Neutrophil (primary cell): ENCODE results near the gene SLX9.

ENCODE experiments used
- H3K27ac ChIP-seq: fragments of 200-600 bp; sonication (generic); 2 replicates; pipeline ENCODE4 v1.5.1; 2016; ENCODE audit warnings: mild to moderate bottlenecking, moderate library complexity
- H3K27me3 ChIP-seq: fragments of 200-600 bp; sonication (generic); 2 replicates; pipeline ENCODE4 v1.6.0; 2016; ENCODE audit warnings: mild to moderate bottlenecking
- H3K36me3 ChIP-seq: fragments of 200-600 bp; sonication (generic); 2 replicates; pipeline ENCODE4 v1.5.1; 2017
- H3K4me1 ChIP-seq, 2 experiments: fragments of 200-600 bp in 1 of 2; sonication (generic) in 1 of 2; 1 replicate in 1 of 2; 2 replicates in 1 of 2; pipeline versions ENCODE4 v1.5.1 to v1.6.1; 2013 to 2016; ENCODE audit warnings: low read depth in 1 of 2, low read length in 1 of 2, mild to moderate bottlenecking in 1 of 2, moderate library complexity in 1 of 2; ENCODE audit not compliant: control insufficient read depth in 1 of 2, insufficient read depth in 1 of 2
- H3K4me3 ChIP-seq, 2 experiments: fragments of 200-600 bp in 1 of 2; sonication (generic) in 1 of 2; 1 replicate in 1 of 2; 2 replicates in 1 of 2; pipeline ENCODE4 v1.5.1; 2013 to 2016; ENCODE audit warnings: low read depth in 1 of 2, low read length in 1 of 2, mild to moderate bottlenecking in 1 of 2, moderate library complexity in 1 of 2
- H3K9me3 ChIP-seq: fragments of 200-600 bp; sonication (generic); 2 replicates; pipeline ENCODE4 v1.5.1; 2016
- CTCF ChIP-seq: fragments of 200-600 bp; sonication (generic); IDR thresholded peaks from 2 replicates; pipeline ENCODE4 v1.5.1; 2016; ENCODE audit warnings: antibody characterized with exemption

The SLX9 gene

DNA sequence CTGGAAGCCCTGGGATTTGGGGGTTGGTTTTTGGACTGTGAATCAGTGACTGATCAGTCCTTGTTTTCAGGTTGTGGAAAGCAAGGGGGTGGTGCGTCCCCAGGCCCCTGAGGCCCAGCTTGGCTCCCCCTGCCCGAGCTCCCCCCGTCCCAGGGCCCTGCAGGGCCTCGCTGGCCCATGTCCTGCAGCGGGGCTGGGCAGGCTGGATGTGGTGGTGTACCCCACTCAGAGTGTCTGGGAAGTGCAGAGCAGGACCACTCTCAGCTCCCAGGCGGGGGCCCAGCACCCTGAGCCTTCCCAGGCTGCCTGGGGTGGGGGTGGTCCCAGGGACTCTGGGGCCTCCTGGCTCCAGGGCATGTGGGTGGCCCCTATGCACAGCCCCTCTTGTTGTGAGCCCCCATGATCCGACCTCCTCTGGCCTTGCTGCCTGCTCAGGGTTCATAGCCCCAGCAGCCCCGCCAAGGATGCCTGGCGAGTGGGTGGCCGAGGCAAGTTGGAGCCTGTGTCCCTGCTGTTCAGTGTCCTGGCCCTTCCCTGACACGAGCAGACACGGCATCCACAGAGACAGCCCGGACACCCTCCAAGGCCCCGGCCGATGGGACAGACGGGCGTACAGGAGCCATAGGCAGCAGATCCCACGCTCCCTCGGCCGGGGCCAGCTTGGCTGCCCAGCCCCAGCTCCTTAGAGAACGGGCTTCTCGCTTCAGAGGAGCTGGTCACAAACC, 37.9 kb downstream of the SLX9 start:
- H3K27ac ChIP-seq: no peak overlapping the region
- no peaks in the 10 kb centered on the region for H3K9me3 ChIP-seq
- no peaks in the 10 kb centered on the region for H3K27me3 ChIP-seq
- peaks cover 0 to 2% of the 10 kb centered on the region in 2 experiments for H3K4me1 ChIP-seq
- H3K4me3 ChIP-seq: no peak overlapping the region
- no peak for TF ChIP-seq CTCF
- H3K36me3 ChIP-seq: no peaks in the 10 kb centered on the region

DNA sequence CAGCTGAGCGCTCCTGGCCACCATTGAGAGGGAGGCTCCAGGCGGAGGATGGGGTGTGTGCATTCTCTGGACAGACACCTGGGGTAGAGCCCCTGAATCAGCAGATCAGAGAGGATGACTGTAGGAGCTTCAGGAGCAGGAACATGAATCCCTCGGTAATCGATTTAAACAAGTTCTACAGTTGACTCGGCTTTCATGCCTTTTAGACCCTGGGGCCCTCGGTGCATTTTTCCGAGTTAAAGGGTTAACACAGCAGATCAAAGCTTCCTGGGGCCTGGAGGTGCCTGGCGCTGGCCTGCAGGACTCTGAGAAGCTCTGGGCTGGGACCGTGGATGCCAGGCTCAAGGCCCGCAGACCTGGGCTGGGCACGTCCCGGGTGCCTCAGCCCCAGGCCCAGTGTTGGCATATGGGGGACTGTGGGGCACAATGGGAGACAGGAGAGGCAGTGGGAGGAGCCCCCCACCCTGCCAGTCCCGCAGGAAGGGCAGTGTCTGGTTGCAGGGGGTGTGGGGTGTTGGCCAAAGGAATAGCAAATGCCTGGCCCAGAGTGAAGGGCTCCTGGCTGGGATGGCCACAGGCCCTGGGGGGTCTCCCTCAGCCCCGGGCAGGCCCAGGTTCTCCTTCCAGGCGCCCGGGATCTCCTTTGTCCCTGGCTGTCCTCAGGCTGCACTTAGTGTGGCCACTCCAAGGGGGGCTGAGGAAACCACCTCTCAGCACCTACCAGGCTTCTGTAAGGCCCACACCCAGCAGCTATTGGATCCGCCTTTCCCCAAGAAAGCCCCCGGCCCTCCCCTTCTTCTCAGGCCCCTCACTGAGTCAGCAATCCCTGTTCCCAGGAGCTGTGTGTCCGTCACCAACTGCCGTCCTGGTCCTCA, 40.1 kb downstream of the SLX9 start:
- Histone ChIP-seq H3K4me3 (no peak overlapping the region), H3K36me3 (no peaks in the 10 kb centered on the region), H3K9me3 (no peaks in the 10 kb centered on the region), H3K27ac (no peak overlapping the region), H3K27me3 (peaks cover 7% of the 10 kb centered on the region), H3K4me1 (no peaks in the 10 kb centered on the region)
- TF ChIP-seq CTCF: no peak

- Histone ChIP-seq H3K9me3 (no peaks in the 10 kb centered on the region), H3K27me3 (peaks cover 11% of the 10 kb centered on the region), H3K36me3 (no peaks in the 10 kb centered on the region), H3K4me3 (no peak overlapping the region), H3K4me1 (no peaks in the 10 kb centered on the region), H3K27ac (no peak overlapping the region)
- no peak for TF ChIP-seq CTCF
Measured at GRCh38 chr21:44980562-44981489, 41.0 kb downstream of the SLX9 start.

DNA sequence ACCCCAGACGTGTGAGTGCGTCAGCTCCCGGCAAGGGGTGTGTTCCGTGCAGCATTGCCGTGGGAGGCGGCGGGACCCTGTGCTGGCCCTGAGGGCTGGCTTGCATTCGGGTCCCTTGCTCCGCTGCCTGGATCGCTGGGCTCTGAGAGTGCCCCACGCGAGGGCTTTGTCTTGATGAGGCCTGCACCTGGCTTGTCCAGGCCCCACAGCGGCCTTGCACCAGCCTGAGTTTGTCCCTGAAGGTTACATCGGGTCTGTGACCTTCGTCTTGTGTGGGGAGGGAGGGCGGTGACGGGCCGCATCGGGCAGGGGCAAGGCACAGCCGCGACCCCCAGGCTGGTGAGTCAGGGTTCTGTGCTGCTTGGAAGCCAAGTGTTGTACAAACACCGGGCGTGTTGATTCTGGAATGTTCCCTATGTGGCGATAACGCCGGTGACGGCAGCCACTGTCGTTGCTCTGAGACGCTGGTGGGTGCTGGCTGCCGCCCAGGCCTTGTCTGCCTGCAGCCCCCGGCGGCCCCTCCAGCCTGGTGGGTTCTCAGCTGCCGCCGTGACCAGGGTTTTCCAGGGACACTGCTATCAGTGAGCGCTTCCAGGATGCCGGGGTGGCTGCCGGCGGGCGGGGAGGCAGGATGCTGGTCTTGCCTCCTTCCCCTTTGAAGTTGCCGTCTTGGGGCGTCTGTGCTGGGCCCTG, 42.9 kb downstream of the SLX9 start:
- TF ChIP-seq CTCF: no peak
- Histone ChIP-seq H3K36me3 (no peaks in the 10 kb centered on the region), H3K9me3 (no peaks in the 10 kb centered on the region), H3K27me3 (peaks cover 11% of the 10 kb centered on the region), H3K4me3 (no peak overlapping the region), H3K4me1 (no peaks in the 10 kb centered on the region), H3K27ac (no peak overlapping the region)
